ENCODE results near the gene ACTL6B.
A peak's percentile ranks its signal among the peaks of the same experiment; 100 is the strongest.

The ACTL6B gene

DNA sequence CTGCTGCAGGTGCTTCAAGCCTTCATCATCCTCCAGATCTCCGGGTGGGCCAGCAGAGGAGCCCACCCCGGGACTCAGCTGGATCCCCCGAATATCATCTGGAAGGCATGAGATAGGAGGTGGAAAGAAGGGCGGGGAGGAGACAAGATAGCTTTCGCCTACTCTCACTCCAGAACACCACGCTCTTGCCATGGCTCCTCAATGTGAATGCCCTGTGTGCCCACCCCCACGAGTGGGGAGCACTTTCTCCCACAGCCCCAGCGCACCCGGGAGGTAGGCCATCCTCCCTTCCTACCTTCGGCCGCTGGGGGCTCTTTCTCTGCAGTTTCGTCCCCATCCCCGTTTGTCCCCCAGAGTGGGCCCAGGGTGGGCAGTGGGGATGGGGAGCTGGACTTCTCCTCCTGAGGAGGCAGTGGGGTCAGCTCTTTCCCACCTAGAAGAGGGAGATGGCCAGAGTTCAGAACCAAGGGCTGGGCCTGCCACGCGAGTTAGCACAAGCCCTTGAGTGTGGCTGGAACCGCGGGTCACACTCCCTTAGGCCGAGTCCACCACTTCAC lies 28.9 kb upstream of the ACTL6B start:
- FAIRE-seq (no peak), DNase-seq (ENCODE audit: insufficient read length, low spot score) (peak; percentile 13)
- no peak for TF ChIP-seq SPI1 (IDR thresholded peaks at IDR 0.05; ENCODE audit: low read depth, low read length)
- TF ChIP-seq PAX5 (IDR thresholded peaks at IDR 0.05; ENCODE audit: insufficient read depth, low read length, severe bottlenecking), result no peak
- TF ChIP-seq POLR2A (IDR thresholded peaks at IDR 0.05; ENCODE audit: low read depth, low read length), result no peak
- TF ChIP-seq POU2F2 (IDR thresholded peaks at IDR 0.05; ENCODE audit: low read depth, low read length), result no peak
- no peak for TF ChIP-seq POLR2AphosphoS5 (IDR thresholded peaks at IDR 0.05; ENCODE audit: low read depth, low read length)
- no peak for TF ChIP-seq TAF1 (IDR thresholded peaks at IDR 0.05; ENCODE audit: low read depth, low read length)

DNA sequence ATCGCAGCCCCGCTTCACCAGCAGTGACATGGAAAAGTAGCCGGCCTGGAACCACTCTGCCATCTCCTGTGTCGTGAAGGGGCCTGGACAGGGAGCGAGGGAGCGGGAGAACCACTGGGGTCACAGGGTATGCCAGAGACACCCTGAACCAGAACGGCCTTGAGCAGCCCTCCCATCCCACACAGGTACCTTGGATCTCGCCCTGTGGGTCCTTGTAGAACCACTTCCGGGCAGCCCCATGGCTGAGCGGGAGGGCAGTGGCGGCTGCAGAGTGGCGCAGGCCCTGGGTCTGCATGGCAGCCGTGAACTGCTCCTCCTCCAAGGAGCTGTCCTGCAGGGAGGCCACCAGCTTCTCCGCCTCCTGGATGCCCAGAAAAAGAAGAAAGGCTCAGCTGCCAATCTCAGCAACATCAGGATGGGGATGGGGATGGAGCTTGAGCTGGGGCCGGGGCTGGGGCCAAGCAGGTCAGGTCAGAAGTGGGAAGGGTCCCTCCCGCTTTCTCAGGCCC lies 28.3 kb upstream of the ACTL6B start:
- DNase-seq (ENCODE audit: insufficient read length, low spot score) (no peak), FAIRE-seq (no peak)
- TF ChIP-seq POLR2A (IDR thresholded peaks at IDR 0.05; ENCODE audit: low read depth, low read length), result no peak
- no peak for TF ChIP-seq TAF1 (IDR thresholded peaks at IDR 0.05; ENCODE audit: low read depth, low read length)
- TF ChIP-seq PAX5 (IDR thresholded peaks at IDR 0.05; ENCODE audit: insufficient read depth, low read length, severe bottlenecking), result no peak
- no peak for TF ChIP-seq POU2F2 (IDR thresholded peaks at IDR 0.05; ENCODE audit: low read depth, low read length)
- TF ChIP-seq POLR2AphosphoS5 (IDR thresholded peaks at IDR 0.05; ENCODE audit: low read depth, low read length), result no peak
- no peak for TF ChIP-seq SPI1 (IDR thresholded peaks at IDR 0.05; ENCODE audit: low read depth, low read length)

DNA sequence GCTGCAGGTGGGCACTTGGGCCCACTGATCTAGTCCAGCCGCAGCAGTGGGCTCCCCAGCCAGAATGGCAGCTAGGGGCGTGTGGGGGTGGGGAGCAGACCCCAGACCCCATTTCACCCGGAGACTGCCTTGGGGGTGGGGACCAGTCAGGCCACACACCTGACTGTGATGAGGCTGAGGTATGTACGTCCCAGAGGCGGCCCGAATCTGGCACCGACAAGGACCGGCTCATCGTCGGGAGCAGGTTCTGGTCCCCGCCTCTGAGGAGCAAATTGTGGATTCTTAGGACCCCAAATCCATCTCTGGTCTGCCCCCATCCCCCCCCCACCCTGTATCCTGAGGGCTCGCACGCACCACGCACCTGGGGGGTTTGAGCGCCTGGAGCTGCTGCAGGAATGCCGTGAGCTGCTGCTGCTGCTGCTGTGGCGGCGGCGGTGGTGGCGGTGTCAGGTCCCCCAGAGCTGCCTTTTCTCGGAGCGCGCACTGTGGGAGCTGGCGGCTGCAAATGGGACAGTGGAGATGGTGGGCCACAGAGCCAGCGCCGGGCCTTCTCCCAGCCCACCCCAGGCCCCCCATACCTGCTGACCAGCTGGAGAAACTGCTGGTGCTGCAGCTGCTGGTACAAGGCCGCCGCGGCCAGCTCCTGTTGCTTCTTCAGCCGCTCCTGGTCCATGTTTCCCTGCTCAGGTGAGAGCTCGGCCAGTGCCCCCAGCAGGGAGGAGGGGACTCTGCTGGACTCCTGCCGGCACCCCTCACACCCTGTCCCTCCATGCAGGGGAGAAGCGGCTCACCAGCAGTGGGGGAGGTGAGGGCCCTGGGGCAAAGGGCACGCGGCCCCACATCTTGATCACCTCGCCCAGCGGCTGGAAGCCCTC lies 27.6 kb upstream of the ACTL6B start:
- FAIRE-seq, result no peak
- no peak for TF ChIP-seq SPI1 (IDR thresholded peaks at IDR 0.05; ENCODE audit: low read depth, low read length)
- TF ChIP-seq POU2F2 (IDR thresholded peaks at IDR 0.05; ENCODE audit: low read depth, low read length), result no peak
- DNase-seq (ENCODE audit: insufficient read length, low spot score), result peak; percentile 16

DNA sequence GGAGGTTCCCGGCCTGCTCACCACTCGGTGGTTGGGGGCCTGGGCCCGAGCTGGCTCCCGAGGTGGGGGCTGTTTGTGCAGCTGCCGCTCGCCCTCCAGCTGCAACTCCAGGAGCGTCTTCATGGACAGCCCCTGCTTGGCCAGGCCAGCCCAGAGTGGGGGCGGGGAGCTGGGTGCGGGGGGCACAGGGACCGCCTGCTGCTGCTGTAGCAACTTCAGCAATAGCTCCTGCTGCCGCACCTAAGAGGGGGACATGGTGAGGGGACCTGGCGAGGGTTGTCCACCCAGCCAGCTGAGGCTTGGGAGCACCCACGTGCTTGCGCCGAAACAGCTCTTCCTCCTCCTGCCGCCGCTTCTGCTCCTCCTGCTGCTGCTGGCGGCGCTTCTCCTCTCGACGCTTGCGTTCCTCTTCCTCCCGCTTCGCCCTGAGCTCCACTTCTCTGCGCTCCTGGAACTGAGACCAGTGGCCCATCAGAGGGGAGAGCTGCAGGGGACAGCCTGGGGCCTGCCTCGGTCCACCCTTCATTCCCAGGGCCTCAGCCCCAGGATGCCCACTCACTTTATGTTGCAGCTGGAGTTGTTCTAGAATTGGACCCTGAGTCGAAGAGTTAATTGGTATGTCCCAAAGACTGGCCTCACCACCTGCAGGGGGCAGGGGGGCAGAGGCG lies 26.9 kb upstream of the ACTL6B start:
- peak; percentile 15 for DNase-seq (ENCODE audit: insufficient read length, low spot score)
- no peak for FAIRE-seq
- no peak for TF ChIP-seq SPI1 (IDR thresholded peaks at IDR 0.05; ENCODE audit: low read depth, low read length)
- TF ChIP-seq POLR2A (IDR thresholded peaks at IDR 0.05; ENCODE audit: low read depth, low read length), result no peak
- TF ChIP-seq POLR2AphosphoS5 (IDR thresholded peaks at IDR 0.05; ENCODE audit: low read depth, low read length), result no peak
- TF ChIP-seq PAX5 (IDR thresholded peaks at IDR 0.05; ENCODE audit: insufficient read depth, low read length, severe bottlenecking), result no peak
- no peak for TF ChIP-seq POU2F2 (IDR thresholded peaks at IDR 0.05; ENCODE audit: low read depth, low read length)
- TF ChIP-seq TAF1 (IDR thresholded peaks at IDR 0.05; ENCODE audit: low read depth, low read length), result no peak

DNA sequence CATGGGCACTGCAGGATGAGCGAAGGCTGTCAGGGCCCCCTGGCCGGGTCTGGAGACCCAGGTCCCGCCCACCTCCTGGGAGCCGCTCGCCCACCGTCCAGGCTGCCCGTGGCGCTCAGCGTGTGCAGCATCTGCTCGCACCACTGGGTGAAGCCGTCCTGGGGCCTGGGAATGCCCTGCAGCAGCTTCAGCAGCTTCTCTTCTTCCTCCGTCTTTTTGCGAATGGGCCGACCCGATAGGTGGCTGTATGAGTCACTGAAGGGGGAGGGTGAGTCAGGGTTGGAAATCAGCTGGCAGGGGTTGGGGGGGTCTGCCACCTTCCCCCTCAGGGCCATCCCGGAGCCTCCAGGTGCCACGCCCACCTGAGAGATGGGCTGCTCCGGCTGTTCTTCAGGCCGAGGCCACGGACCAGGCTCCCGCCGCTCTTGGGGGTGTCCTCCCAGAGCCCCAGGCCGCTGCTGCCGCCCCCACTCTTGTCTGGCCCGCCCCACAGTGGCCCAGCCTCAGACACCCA lies 26.0 kb upstream of the ACTL6B start:
- no peak for TF ChIP-seq POU2F2 (IDR thresholded peaks at IDR 0.05; ENCODE audit: low read depth, low read length)
- no peak for TF ChIP-seq PAX5 (IDR thresholded peaks at IDR 0.05; ENCODE audit: insufficient read depth, low read length, severe bottlenecking)
- DNase-seq (ENCODE audit: insufficient read length, low spot score) (peak; percentile 18), FAIRE-seq (no peak)

DNA sequence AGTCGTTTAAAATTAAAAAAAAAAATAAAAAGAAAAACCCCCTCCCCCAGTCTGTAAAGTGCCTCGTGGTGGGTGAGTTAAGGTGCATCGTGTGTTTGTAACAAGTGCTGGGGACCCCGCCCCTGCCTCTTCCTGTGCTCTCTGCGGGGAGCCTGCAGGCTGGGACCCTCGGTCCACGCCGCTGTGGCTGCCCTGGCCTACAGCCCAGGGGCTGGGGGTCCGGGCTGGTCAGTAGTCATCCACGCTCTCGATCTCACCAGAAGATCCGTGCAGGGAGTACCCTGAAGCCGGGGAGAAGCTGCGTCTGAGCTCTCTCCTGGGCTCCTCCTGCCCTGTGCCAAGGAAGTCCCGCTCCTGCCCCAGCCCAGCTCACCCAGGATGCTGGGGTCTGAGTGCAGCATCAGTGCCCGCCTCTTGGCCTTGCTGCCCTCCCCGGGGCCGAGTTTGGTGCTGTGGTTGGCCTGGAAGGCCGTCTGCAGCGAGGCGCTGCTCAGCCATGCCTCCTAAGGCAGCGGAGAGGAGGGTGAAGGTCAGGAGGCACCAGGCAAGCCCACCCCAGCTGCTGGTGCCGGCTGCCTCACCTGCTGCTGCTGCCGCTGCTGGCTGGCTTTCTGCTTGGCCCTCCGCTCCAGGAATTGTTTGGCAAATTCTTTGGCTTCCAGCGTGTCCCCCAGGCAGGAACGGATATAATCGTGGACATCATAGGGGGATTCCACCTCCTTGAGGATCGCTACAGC lies 25.4 kb upstream of the ACTL6B start:
- no peak for FAIRE-seq
- TF ChIP-seq TAF1 (IDR thresholded peaks at IDR 0.05; ENCODE audit: low read depth, low read length), result no peak
- no peak for TF ChIP-seq POU2F2 (IDR thresholded peaks at IDR 0.05; ENCODE audit: low read depth, low read length)
- TF ChIP-seq SPI1 (IDR thresholded peaks at IDR 0.05; ENCODE audit: low read depth, low read length), result no peak
- no peak for TF ChIP-seq PAX5 (IDR thresholded peaks at IDR 0.05; ENCODE audit: insufficient read depth, low read length, severe bottlenecking)
- TF ChIP-seq POLR2A (IDR thresholded peaks at IDR 0.05; ENCODE audit: low read depth, low read length), result no peak
- TF ChIP-seq POLR2AphosphoS5 (IDR thresholded peaks at IDR 0.05; ENCODE audit: low read depth, low read length), result no peak
- DNase-seq (ENCODE audit: insufficient read length, low spot score), result peak; percentile 25

DNA sequence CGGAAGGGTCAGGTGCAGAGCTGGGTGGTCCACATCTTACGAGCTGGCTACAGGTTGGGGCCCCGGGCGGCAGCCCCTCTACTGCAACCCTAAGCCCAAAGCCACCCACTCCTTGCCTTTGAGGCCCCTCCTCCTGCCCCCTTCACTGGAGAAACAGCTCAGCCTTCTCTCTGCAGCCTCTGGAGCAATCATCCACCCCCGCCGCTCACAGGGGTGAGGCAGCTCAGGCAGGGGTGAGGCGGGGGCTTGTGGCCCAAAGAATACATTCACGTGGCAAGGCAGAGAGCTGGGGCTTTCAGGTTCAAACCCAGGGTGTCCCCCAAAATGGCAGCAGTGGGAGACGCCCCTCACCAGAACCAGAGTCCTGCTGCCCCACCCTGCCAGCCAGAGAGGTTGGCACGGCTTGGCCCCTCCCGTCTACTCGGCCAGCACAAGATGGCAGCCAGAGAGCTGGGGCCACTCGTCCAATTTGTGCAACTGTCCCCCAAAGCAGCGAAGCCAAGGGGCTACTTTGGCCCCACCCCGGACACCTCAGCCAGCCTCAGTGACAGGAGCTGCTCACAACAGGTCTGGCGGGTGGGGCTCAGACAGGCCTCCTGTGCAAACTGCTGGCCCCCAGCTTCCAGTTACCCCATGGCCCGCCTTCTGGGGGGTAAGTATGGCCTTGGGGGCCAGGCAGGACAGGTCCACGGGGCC lies 24.5 kb upstream of the ACTL6B start:
- no peak for FAIRE-seq
- 0 out of 2 replicates have a peak, but pooled peaks have one; percentile 50 for TF ChIP-seq POLR2A (IDR thresholded peaks at IDR 0.05; ENCODE audit: low read depth, low read length)
- no peak for TF ChIP-seq PAX5 (IDR thresholded peaks at IDR 0.05; ENCODE audit: insufficient read depth, low read length, severe bottlenecking)
- TF ChIP-seq POLR2AphosphoS5 (IDR thresholded peaks at IDR 0.05; ENCODE audit: low read depth, low read length), result 0 out of 2 replicates have a peak, but pooled peaks have one; percentile 46
- DNase-seq (ENCODE audit: insufficient read length, low spot score), result peak; percentile 19

DNA sequence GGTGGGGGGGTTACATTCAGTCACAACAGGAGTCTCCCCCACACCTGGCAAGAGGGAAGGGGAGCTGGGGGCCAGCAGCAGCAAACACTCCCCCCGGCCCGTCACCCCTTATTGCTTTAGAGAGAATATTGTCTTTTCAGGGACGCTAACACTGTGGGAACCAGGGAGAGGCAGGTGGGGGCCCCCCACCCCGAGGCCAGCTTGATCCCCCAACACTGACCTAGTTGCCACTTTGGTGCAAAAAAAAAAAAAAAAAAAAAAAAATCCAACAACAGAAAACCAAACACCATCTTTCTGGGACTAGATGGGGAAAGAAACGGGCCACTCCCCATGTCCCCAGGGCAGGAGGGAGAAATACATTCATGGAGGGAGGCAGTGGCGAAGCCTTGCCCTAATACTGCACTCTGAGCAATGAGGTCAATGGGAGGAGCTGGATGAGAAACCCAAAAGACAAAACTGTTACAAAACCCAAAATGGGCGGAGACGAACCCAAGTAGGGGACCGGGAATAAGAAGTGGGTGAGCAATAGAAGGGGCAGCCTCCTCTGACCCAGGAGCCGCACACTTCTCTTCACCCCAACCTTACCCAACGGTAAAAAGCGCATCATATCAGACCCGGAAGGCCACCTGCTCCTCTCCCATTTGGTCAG lies 23.8 kb upstream of the ACTL6B start:
- DNase-seq (ENCODE audit: insufficient read length, low spot score) (peak; percentile 20), FAIRE-seq (no peak)
- TF ChIP-seq PAX5 (IDR thresholded peaks at IDR 0.05; ENCODE audit: insufficient read depth, low read length, severe bottlenecking), result no peak
- TF ChIP-seq POLR2A (IDR thresholded peaks at IDR 0.05; ENCODE audit: low read depth, low read length), result no peak; the same call in 1 of the 2 replicates
- no peak for TF ChIP-seq TAF1 (IDR thresholded peaks at IDR 0.05; ENCODE audit: low read depth, low read length)
- no peak for TF ChIP-seq POU2F2 (IDR thresholded peaks at IDR 0.05; ENCODE audit: low read depth, low read length)
- TF ChIP-seq SPI1 (IDR thresholded peaks at IDR 0.05; ENCODE audit: low read depth, low read length), result no peak
- TF ChIP-seq POLR2AphosphoS5 (IDR thresholded peaks at IDR 0.05; ENCODE audit: low read depth, low read length), result no peak; the same call in 1 of the 2 replicates

Measured in GM12891 (cell line).